Ishikawa (cell line): ENCODE results near the gene DOCK1.

Experiments
- EP300 ChIP-seq: IDR thresholded peaks from 2 replicates; pipeline ENCODE4 v1.6.1; 2012; ENCODE audit warnings: borderline replicate concordance
- NFIC ChIP-seq: IDR thresholded peaks from 2 replicates; pipeline ENCODE4 v1.6.1; 2012
- RAD21 ChIP-seq: IDR thresholded peaks from 2 replicates; pipeline ENCODE4 v1.6.1; 2012; ENCODE audit warnings: low read depth
- REST ChIP-seq: IDR thresholded peaks from 2 replicates; pipeline ENCODE4 v1.6.1; 2012; ENCODE audit warnings: low read depth, mild to moderate bottlenecking
- TEAD4 ChIP-seq: IDR thresholded peaks from 2 replicates; pipeline ENCODE4 v1.6.1; 2012
- YY1 ChIP-seq: IDR thresholded peaks from 2 replicates; pipeline ENCODE4 v1.6.1; 2012; ENCODE audit warnings: low read depth
- TF ChIP-seq, protein P1 (sequence below): IDR thresholded peaks from 2 replicates; pipeline ENCODE4 v1.6.1; 2012

- no peak for TF ChIP-seq EP300
- TF ChIP-seq, protein P1, sequence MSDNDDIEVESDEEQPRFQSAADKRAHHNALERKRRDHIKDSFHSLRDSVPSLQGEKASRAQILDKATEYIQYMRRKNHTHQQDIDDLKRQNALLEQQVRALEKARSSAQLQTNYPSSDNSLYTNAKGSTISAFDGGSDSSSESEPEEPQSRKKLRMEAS: no peak
- no peak for TF ChIP-seq NFIC
- no peak for TF ChIP-seq REST
- TF ChIP-seq TEAD4: no peak
- no peak for TF ChIP-seq YY1
- TF ChIP-seq RAD21: no peak
Observed at GRCh38 chr10:127182161-127182560, 276.9 kb downstream of the DOCK1 start.
